ENCODE data around the gene BAD. TPM values are rescaled to one million over a fixed set of nuclear protein-coding genes. Genes with fewer than 3 reads are reported as not detected.
"Not testable (repeated sequence)": the region's sequence is repeated elsewhere in the genome, so short reads cannot be mapped to it uniquely, and the experiment has no call there.

Gene BAD
- polyA plus RNA-seq, 1 donor, result 27.5 TPM

DNA sequence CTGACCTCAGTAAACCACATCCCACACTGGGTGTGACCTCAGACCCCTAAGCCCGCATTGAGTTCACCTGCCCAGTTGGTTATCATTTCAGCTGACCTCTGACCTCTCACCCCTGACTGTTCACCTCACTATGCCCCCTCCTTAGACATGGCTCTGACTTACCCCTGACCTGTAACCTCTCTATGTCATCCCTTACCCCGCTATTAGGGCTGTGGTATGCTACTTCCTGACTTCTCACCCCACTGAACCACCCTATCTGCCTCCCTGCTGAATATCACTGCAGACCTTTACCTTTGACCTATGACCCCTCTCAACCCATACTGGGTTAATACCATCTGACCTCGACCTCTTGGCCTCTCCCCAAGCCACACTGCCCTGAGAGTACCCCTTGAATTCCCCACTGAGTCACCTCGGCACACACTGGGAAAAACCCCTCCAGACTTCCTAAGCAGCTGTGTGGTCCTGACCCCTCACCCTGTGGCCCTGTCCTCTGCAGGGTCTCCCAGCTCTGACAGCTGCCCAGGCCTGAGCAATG, 24.9 kb downstream of the BAD start:
- no peak for DNase-seq (ENCODE audit: low read depth)

DNA sequence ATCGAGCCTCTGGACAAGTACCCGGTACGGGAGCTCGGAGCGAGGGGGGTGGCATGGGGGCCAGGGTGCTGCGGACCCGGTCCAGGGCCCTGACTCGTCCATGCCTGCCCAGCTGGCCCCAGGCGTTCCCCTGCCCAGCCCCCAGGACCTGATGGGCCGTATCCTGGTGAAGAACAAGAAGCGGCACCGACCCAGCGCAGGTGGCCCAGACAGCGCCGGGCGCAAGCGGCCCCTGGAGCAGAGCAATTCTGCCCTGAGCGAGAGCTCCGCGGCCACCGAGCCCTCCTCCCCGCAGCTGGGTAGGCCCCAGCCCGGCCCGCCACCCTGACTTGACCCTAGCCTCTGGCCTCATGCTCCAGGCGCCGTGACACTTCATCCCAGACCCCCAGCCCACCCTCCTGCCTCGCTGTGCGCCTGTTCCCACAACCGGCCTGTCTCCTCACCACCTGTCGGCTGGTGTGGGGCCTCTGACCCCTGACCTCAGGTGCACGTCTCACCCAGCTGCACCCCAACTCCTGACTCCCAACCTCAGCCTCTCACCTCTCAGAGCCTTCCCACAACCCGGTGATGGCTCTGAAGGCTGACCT, 25.4 kb downstream of the BAD start:
- DNase-seq (ENCODE audit: low read depth), result no peak

DNA sequence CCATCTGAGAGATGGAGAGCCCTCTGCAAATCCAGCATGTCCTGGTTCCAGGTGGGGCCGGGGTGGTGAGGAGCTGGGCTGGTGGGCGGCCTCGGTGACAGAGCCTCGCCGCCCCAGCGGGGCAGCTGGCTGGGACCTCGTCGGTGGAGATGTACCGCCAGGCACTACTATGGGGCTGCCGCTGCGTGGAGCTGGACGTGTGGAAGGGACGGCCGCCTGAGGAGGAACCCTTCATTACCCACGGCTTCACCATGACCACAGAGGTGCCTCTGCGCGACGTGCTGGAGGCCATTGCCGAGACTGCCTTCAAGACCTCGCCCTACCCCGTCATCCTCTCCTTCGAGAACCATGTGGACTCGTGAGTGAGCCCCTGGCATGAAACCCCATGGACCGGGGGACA, 26.1 kb downstream of the BAD start:
- no peak for DNase-seq (ENCODE audit: low read depth)

DNA sequence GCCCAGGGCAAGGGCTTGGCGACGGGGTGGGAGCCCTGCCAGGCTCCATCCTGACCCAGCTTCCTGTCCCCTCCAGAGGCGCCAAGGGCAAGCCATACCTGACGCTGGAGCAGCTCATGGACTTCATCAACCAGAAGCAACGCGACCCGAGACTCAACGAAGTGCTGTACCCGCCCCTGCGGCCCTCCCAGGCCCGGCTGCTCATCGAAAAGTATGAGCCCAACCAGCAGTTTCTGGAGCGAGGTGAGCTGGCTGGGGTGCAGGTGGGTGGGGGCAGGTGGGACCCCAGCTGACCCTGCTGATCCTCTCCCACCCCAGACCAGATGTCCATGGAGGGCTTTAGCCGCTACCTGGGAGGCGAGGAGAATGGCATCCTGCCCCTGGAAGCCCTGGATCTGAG, 28.2 kb downstream of the BAD start:
- DNase-seq (ENCODE audit: low read depth), result no peak

DNA sequence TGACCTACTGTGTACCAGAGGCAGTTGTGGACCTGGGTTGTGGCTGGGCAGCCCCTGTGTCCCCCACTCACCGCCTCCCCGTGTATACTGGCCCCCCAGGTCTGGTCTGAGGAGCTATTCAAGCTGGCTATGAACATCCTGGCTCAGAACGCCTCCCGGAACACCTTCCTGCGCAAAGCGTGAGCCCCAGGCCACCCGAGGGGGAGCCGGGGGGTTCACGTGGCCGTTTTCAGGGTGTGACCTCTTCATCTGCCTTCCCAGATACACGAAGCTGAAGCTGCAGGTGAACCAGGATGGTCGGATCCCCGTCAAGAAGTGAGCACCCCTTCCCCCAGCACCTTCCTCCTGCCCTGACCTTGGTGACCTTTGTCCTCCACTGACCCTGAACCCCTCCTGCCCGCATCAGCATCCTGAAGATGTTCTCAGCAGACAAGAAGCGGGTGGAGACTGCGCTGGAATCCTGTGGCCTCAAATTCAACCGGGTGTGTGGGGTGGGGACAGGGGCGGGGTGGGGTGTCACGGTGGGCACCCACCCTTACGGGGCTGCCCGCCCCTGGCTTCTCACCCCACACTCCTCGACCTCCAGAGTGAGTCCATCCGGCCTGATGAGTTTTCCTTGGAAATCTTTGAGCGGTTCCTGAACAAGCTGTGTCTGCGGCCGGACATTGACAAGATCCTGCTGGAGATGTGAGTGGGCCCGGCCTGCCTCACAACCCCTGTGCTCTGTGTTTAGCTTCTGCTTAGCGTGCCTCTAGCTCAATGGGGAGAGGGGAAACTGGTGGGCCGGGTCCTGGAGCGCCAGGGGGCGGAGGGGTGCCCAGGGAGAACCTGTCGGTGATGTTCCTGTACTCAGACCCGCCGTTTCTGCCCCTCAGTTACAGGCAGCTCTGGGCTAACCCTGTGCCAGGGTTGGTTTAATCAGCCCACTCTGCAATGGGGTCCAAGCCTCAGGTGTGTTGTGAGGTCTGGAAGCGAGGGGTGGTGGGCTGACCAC, 29.0 kb downstream of the BAD start:
- no peak for DNase-seq (ENCODE audit: low read depth)

DNA sequence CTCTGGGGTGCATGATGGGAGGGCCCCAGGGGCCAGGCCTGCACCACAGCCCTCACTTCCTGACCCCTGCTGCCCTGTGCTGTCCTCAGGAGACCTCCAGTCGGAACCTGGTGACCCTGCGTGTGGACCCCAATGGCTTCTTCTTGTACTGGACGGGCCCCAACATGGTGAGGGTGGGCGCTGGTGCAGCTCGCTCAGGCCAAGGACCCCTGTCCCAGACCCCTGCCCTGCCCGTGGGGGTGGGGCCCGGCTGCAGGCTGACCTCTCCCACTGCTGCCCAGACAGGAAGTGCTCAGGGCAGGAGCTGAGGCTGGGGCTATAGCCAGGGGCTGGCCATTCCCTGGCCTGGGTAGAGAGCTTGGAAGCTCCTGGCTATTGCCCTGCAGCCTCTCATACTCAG, 30.1 kb downstream of the BAD start:
- no peak for DNase-seq (ENCODE audit: low read depth)

DNA sequence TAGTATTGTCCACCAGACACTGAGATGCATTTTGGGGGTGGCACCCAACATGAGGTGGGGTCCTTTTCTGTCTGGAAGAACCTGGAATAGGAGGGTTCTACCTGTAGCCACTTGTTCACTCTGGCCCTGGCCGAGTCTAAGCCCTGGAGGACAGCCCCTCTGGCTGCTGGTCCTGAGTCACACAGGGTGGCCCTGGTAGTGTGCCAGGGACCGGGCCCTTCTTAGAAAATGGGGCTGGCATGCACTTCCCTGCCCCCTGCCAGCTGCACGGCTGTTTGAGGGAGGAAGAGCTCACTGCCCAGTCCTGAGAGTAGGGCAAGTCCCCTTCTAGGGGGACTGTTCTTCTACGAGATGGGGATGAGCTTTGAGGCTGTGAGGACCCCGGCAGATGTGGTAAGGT, 31.0 kb downstream of the BAD start:
- no peak for DNase-seq (ENCODE audit: low read depth)

DNA sequence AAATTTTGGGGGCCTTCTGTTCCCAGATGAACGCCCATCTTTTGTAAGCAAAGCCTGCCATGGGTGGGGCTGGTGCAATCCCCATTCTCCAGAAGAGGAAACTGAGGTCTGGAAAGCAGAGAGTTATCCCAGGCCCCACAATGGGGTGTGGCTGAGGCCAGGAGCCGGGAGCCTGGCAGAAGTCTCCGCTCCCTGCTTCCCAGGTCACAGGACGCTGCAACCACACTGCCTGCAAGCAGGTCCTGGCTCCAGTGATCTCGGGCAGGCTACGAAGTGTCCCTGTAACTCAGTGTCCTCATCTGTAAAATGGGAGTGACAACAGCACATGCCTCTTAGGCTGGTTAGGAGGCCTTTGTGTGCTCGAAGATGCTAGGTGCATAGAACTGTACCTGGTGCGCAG, 31.4 kb downstream of the BAD start:
- DNase-seq (ENCODE audit: low read depth), result no peak

DNA sequence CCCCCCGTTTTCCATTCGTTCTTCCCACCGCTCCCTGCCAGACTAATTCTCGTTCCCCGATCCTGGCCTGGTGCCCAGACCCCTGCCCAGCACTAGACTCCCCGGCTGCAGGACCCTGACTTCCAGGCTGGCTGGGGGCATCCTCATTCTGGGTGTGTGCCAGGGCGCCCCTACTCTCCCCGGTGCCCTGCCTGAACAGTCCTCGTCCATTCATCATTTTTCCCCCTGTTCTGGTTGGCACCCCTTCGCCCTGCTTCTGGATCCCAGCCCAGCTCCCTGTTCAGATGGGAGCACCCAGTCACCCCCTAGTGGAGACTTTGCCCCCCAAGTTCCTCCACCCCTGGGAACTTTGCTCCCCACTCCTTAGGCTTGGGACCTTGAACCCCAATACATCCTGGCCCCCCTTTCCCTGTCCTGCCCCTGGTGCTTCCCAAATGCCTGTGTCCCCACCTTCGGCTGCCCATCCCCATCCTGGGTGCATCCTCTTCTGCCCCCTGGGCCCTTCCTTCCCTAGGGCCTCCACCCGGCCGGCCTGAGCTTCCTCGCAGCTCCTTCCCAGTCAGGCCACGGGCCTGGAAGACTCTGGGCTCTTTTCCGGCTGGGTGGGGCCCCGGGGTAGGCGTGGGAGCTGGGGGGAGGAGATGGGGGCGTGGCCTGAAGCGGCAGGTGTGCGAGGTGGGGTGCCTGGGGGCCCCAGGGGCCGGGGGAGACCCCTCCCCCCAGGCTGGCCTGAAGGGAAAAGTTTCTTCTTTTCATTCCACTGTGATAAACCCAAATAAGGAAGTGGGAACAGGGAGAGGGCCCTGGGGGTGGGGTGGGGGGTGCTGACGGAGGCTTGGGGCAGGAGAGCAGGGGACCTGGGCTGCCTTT, 32.2 kb downstream of the BAD start:
- DNase-seq (ENCODE audit: low read depth), result no peak

DNA sequence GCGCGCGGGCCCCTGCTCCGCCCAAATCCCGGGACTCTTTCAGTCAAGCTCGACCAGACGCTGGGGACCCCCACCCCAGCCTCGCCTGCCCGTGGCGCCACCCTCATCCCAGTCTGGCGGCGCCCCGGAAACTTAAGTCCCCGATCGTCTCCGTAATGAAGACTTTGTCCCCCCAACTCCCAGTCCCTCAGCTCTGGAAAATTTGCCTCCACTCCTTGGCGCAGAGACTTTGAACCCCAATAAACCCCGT, 32.8 kb downstream of the BAD start:
- DNase-seq (ENCODE audit: low read depth), result no peak

DNA sequence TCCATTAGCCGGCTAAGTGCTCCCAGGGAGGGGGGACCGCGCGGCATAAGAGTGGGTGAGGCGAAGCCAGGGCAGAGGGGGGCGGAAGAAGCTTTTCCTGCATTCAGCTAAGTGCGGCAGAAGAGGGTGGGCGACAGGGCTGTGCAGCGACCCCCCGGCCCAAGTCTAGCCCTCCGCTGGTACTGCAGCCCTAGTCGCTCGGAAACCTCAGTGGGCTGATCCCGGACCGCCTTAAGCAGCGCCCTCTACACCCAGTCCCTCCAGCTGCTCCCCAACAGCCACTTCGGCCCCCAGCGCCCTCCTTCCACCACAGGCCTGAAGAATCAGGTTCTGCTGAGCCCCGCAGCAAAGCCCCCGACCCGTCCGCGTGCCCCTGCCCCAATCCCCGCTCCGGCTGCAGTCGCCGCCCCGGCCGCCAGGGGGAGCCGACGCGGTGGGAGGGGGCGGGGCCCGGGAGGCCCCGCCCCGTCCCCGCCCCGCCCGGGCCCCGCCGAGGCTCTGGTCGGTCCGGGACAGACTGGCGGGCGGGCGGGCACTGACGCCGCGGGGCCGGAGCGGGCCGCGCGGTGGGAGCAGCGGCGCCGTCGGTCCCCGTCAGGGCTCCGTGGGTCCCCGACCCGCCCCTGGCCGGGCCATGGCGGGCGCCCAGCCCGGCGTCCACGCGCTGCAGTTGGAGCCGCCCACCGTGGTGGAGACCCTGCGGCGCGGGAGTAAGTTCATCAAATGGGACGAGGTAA, 33.3 kb downstream of the BAD start, which contains the start of gene PLCB3:
Gene PLCB3 (plus strand): TSS at position 515 of the 737 bp plus-strand sequence. CDS start 120 bp downstream, at position 635.
- no peak for DNase-seq (ENCODE audit: low read depth)

DNA sequence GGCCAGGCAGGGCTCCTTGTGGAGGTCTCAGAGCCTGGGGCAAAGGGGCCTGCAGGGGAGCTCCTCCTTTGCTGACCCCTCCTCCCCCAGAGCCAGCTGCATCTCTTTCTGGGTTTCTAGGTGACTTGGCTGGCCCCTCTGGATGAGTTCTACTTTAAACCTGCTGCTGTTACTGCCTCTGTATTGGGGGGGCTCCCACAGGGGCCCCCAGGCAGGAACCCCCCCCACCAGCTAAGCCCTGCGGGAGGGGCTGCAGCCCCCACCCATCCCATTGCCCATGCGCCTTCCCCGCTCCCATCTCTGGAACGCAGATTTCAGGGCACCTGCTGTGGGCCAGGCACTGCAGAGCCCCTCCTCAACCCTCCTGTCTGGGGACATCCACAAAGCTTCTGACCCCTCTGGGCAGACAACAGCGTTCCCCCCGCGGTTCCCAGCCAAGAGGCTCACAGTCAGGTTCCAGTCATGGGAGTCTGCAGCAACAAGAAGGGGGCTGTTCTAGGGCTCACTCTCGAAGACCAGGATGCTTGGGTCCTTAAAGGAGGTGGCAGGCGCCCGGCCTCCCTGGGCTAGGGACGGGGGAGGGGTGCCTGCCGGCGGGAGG, 34.0 kb downstream of the BAD start:
- DNase-seq (ENCODE audit: low read depth), result no peak

DNA sequence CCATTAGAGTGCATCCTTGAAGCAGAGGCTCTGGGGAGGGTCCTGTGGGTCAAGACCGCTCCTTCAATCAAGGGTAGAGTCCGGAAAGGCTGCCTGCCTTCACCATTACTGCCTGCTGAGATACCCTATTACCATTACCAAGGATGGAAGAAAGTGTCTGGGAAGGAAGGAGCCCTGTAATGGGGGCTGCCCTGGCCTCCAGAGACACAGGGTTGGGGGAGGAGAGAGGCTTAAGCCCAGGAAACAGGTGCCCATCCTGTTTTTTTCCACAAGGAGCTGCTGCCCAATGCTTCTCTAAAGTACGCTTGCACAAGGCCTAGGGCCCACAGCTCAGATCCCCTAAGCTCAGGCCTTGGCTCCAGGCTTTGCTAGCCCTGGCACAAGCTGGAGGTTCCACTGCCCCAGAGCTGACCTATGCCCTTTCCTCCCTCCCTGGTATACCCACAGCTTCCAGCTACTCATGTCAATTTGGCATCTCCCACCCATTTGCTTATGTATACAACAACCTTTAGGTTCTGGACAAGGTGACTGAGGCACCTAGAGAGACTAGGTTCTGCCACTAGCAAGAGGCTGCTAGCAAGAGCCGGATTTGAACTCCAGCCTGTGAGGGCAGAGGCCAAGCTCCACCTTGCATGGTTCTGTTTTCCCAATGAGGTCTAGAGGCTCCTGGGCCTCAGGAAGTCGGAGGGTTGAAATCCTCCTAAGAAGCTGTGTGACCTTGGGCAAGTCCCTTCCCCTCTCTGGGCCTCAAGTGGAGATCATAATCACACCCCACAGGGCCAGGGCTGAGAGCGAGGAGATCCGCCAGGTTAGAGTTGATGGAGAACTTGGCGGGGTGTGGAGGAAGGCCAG, 34.7 kb downstream of the BAD start:
- no peak for DNase-seq (ENCODE audit: low read depth)

DNA sequence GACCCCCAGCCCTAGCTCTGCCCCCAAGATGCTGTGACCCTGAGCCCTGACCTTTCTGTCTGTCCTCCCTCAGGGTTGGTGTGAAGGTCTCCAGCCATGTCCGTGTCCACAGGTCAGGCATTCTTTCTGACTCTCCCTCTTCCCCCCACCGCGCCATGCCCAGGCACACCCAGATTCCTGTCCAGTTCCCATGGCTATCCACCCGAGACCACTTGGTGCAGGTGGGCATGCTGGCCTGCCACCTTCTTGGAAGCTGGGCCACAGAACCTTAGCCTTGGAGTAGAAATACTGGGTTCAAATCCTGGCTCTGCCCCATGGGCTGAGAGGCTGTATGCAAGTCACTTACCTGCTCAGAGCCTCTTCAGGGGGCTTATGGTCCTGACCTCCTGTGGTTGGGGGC, 35.4 kb downstream of the BAD start:
- no peak for DNase-seq (ENCODE audit: low read depth)

DNA sequence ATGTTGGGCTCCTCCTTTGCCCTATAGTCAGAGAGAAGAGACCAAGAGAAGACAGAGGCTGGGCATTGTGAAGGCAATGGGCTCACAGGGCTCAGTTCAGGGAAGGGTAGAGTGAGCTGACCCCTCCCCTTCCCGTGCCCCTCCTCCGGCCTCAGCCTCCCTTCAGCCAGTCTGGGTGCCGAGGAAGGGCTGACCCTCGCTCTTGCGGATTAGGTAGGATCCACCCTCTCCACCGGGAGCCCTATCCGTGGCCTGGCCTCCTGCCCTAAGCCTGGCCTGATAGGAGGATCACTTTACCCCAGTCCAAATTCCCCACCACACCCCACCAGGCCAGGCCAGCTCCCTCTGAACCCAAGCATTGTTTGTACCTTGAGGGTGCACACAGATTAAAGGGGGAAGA, 35.9 kb downstream of the BAD start:
- DNase-seq (ENCODE audit: low read depth), result no peak

DNA sequence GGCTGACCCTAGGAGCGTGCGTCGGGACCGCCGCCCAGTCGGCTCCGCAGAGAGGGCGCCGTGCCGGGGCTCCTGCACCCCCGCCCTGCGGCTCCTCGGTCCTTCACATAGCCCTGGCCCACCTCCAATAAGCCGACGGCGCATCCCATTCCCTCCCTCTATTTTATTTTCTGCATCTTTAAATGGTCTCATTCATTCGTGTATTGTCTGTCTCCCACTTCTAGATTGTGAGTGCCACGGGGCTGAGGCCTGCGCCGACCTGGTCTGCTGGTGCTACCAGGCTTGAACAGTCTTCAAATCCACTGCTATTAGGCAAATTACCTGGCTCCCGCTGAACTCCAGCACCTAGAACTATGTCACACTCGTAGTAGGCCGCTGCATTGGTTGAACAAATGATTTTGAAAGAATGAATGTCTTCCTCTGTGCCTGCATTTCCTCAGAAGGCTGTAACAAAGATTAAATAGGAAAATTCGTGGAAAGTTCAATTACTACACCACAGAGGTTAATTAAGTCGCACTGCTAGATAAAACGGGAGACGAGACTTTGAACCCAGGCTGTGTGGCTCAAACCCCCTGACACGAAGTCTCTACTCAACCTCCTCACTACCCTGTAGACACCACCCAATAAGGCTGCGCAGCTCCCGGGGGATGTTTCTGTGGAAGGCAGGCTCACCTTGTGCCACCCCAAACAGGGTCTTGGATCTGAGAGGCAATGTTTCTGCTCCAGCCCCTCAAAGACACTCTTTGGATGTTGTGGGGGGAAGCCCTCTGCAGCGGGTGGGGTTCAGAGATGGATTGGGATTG, 36.5 kb downstream of the BAD start:
- DNase-seq (ENCODE audit: low read depth), result no peak

DNA sequence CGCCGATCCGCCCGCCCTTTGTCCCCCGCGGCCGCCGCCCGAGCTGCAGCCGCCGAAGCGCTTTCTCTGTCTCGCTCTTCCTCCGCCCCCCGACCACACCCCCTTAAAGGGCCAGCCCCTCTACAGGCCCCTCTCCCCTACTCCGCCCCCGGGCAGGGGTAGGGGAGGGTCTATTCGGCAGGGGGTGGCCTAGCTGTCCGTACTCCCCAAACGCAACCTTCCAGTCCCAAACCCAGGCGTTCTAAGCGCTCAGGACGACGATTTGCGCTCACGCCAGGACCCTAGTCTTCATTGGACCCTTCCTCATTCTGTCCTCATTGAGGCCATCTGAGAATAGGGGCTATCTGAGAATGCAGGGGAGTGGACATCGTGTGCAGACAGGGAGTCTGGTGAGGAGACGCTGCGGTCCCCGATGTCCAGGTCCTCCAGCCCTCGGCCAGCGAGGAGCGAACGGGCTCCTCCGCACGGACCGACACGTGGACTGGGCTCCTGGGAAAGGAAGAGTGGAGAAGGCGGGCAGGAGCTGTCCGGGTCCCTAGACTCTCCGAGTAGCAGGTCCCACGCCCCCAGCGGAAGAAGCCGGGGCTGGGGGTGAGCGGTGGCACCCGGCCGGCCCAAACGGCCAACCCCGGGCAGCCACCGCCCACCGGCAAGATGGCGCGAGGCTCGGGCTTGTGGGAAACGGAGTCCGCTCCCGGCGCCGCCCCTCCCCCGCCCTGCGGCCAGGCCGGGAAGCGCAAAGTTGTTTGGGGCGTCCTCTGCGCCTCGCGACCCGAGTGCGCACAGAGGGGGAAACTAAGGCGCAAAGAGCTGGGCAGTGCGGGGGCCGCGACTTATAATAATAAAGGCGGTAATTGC, 37.4 kb downstream of the BAD start, which contains the start of gene PPP1R14B:
Gene PPP1R14B (minus strand): TSS at position 73 of the 858 bp plus-strand sequence. CDS start 270 bp downstream, outside the sequence.
- DNase-seq (ENCODE audit: low read depth), result no peak

DNA sequence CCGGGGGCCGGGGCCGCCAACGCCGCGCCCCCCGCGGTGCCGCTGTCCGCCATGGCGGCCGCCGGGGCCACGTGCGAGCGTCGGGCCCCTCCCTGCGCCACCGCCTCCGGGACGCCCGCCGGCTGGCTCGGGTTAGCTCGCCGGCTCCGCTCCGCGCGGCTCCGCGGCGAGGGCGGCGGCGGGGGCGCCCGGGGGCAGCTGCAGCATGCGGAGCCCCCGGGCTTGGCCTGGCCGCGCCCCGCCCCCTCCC, 37.9 kb downstream of the BAD start:
- DNase-seq (ENCODE audit: low read depth), result not testable (repeated sequence)

All from forelimb muscle (tissue), 1 donor.